IPS-18c (cell line): Measurements from ENCODE around the gene SESN3.
"Not testable (repeated sequence)": the region's sequence is repeated elsewhere in the genome, so short reads cannot be mapped to it uniquely, and the experiment has no call there.

Experiments used
- H3K4me3 ChIP-seq: 2 replicates; pipeline ENCODE4 v1.7.0; 2013; ENCODE audit warnings: low read depth, mild to moderate bottlenecking, low read length, moderate library complexity; ENCODE audit not compliant: insufficient read depth
- H3K9me3 ChIP-seq: one replicate; pipeline ENCODE4 v1.6.1; 2013; ENCODE audit warnings: mild to moderate bottlenecking, low read length, moderate library complexity; ENCODE audit not compliant: control insufficient read depth, insufficient read depth

Gene SESN3

GRCh38 chr11:95147364-95147905 lies 83.6 kb downstream of the SESN3 start:
- H3K4me3 ChIP-seq, result no peak overlapping the region
- peaks cover 4% of the 10 kb centered on the region for H3K9me3 ChIP-seq

DNA sequence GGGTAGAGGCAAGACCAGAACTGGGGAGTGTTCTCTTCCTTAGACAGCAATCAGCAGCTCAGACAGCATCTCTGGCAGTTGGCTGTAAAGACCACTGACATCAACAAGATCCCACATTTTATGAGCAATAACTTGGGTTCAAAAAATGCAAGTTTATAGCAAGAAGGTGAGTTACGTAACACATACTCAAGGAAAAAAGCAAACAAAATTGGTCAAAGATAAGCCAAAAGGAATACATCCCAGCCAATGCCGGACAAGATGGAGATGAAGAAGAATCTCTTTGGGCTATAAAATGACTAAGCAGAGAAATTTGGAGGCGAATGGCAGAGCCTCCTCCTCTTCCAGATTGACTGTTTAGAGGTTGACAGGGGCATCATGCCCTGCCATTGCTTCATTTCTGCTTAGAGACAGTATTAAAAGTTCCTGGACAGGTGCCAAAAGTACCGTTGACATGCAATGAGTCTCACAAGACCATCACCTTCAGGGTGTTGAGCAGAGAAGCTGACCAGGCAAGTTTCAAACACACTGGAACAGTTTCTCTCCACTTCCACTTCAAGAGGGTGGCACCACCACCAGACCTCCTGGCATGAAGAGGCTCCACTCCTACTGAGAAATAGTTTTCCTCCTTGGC lies 85.5 kb downstream of the SESN3 start:
- H3K4me3 ChIP-seq, result no peak overlapping the region
- H3K9me3 ChIP-seq, result no peaks in the 10 kb centered on the region

DNA sequence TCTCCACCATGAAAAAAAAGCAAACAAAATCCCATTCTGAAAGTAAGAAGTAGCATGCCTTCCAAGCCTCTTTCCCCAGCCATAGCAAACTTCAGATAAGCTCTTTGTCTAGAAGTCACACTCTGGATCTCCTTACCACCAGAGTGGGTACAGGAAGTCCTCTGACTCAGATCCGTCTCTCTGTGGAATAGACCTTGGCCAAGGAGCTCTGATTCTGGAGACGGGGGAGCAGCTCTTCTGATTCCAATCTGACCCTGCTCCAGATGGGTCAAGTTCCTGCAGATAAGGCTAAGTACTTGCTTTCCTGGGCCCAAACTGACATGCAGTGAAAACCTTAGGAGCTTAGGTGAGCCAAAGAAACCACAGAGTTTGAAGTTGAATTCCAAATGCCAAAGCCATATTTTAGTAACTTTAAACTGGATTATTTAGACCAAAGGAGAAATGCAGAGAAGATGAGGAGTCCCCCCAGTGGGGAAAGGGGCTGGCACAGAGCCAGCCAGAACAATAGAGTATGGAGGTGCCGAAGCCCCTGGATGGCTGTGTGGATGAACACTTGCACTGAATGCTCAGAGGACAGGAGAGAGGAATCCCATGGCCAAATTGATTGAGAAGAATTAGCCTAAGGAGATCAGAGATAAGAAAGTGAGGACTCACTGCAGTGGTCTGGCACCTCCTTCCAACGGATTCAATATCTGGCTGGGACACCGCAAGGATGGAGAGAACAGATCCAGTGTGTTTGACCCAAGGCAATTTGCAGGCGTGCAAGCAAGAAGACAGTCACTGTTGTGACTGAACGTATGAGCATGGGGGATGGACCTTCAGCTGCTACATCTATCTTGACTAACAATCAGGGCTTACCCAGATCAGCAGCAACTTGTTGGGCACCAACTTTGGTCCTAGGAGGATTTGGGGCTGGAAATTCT lies 86.4 kb downstream of the SESN3 start:
- Histone ChIP-seq H3K4me3 (no peak overlapping the region), H3K9me3 (no peaks in the 10 kb centered on the region)

GRCh38 chr11:95143106-95143681 lies 87.8 kb downstream of the SESN3 start:
- no peak overlapping the region for H3K4me3 ChIP-seq
- H3K9me3 ChIP-seq, result no peaks in the 10 kb centered on the region

DNA sequence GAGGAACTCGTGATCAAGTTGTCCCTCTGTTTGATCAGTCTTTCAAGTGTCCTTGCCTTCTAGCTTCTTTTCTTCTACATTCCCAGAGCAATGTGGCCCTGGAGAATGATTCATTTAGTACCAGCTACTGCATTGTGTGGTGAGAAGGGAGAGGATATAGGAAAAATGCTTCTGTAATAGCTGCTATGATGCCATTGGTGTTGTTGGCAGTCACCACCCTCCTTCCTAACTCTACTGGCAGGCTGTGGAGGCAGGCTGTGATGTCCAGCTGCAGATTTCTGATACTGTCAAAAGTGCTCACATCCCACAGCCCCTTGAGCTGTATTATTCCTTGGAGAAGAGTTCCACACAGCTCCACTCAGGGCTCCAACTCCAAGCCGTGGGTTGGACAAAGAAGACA lies 88.6 kb downstream of the SESN3 start:
- no peak overlapping the region for H3K4me3 ChIP-seq
- H3K9me3 ChIP-seq, result no peaks in the 10 kb centered on the region

DNA sequence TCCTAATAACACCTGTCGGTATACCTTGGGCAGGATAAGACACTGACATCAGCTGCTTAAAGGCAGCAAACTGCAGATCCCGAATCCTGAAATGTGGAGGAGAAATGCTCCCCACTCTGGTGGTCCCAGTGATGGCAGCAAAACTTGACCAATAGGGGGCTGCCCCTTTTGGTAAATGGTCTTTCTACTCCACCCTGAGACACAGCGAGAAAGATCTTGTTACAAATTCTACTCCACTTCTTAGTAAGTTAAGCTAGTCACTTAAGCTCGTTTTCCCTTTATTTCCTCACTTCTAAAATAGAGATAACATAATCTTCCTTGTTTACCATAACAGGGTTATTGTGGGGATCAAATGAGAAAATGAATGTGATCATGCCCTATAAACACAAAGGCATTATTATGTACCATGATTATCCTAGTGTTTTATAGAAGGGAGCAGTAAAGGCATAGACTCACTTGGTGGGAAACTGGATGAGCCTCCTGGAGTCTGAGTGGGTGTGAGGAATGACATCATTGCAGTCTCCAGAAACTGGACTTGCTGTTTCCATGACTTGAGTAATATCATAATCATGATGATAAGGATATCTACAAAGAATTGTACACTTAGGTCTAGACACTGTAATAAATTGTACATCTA lies 90.5 kb downstream of the SESN3 start:
- no peaks in the 10 kb centered on the region for H3K9me3 ChIP-seq
- no peak overlapping the region for H3K4me3 ChIP-seq

- Histone ChIP-seq H3K9me3 (no peaks in the 10 kb centered on the region), H3K4me3 (no peak overlapping the region)
Observed at GRCh38 chr11:95138448-95138847, 92.6 kb downstream of the SESN3 start.

DNA sequence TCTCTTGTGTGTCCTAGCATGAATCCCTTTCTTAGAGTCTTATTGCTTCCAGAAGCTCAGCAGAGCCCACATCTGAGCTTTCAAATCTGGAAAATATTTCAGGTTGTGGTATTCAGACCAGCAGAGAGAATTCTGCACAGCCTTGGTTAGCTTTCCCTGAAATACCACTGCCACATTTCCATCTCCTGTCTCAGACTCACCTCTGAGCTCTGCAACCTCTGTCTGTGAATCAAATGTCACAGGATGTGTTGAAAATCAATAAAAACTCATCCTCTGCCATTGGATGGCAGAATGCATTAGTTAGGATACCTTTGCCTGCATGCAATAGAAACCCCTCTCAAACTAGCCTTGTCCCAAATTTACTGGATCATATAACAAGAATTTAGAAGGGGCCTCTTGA lies 93.7 kb downstream of the SESN3 start:
- Histone ChIP-seq H3K9me3 (no peaks in the 10 kb centered on the region), H3K4me3 (no peak overlapping the region)

DNA sequence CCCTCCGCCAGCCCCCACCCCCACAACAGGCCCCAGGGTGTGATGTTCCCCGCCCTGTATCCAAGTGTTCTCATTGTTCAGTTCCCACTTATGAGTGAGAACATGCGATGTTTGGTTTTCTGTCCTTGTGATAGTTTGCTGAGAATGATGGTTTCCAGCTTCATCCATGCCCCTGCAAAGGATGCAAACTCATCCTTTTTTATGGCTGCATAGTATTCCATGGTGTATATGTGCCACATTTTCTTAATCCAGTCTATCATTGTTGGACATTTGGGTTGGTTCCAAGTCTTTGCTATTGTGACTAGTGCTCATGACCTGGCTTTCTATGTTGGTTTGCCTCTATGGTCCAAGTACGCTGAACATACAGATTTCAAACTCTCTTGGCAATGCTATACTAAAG lies 94.3 kb downstream of the SESN3 start:
- not testable (repeated sequence) for H3K4me3 ChIP-seq

DNA sequence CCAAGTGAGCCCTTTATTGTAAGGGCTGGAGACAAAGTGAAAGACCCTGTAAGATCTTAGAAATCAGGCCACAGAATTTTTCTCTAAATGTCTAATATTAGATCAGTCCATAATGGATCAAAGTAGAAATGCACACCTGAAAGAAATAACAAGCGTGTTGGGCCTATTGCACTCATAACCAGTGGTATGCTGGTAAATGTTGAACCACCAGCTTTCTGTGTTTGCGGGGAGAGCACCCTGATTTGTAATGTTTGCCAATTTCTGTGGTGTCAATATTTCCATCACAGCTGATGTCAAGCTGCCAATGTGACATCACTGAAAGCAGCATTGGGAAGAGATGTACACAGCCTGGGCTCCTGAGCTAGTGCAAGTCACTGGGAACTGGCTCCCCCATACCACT lies 95.1 kb downstream of the SESN3 start:
- H3K4me3 ChIP-seq, result no peak overlapping the region
- H3K9me3 ChIP-seq, result no peaks in the 10 kb centered on the region

More for the DNA sequence above, 94.3 kb downstream of the SESN3 start:
- H3K9me3 ChIP-seq, result not testable (repeated sequence)

DNA sequence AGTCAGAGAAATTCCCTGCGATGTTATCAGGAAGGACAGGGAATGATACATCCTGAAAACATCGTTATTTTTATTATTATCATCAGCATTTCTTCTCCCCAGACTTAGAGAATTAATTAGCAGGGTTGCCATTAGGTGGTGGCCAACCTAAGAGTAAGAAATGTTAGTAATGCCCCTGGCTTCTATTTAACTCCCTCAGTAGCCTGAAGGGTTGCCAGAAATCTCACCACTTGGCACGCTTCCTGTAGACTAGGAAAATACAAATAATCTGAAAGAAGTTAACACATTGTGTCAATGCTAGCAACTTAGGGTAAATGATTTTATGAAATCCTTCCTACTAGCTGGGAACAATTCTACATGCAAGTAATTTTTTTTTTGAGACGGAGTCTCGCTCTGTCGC lies 95.8 kb downstream of the SESN3 start:
- H3K9me3 ChIP-seq, result no peaks in the 10 kb centered on the region
- H3K4me3 ChIP-seq, result no peak overlapping the region

- Histone ChIP-seq H3K9me3 (no peaks in the 10 kb centered on the region), H3K4me3 (no peak overlapping the region)
Observed at GRCh38 chr11:95134491-95134890, 96.5 kb downstream of the SESN3 start.

GRCh38 chr11:95132956-95133355 lies 98.0 kb downstream of the SESN3 start:
- H3K9me3 ChIP-seq, result no peaks in the 10 kb centered on the region
- no peak overlapping the region for H3K4me3 ChIP-seq

DNA sequence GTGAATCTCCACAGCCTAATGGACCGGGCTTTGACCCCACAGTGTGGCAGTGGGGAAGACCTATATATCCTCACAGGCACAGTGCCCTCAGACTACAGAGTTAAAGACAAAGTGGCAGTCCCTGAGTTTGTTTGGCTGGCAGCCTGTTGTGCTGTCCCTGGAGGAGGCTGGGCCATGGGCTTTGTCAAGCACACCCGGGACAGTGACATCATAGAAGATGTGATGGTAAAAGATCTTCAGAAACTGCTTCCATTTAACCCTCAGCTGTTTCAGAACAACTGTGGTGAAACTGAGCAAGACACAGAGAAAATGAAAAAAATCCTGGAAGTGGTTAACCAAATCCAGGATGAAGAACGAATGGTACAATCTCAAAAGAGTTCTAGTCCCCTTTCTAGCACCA lies 102.4 kb downstream of the SESN3 start:
- Histone ChIP-seq H3K9me3 (no peaks in the 10 kb centered on the region), H3K4me3 (no peak overlapping the region)

- H3K4me3 ChIP-seq, result no peak overlapping the region
- no peaks in the 10 kb centered on the region for H3K9me3 ChIP-seq
Observed at GRCh38 chr11:95123556-95123955, 107.4 kb downstream of the SESN3 start.

DNA sequence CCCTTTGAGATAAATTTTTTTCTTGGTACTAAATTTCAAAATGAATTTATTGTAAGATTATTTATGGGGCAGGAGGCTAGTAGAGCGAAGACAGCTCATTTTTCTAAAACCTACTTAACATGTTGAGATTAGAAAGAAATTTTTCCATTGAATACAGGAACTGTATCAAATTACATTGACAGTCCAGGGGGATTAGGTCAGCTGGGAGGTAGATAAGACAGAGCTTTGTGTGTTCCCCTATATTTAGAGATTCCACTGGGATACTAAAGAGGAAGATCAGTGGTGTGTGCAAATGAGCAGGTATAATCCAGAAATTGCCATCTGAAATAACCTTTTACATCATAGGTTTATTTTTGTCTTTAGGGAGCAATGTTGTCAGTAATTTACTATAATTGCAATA lies 109.3 kb downstream of the SESN3 start:
- H3K4me3 ChIP-seq, result no peak overlapping the region
- no peaks in the 10 kb centered on the region for H3K9me3 ChIP-seq

- no peaks in the 10 kb centered on the region for H3K9me3 ChIP-seq
- no peak overlapping the region for H3K4me3 ChIP-seq
Observed at GRCh38 chr11:95119361-95120060, 111.5 kb downstream of the SESN3 start.
